SK-N-SH (cell line): ENCODE data around the gene CDH11.

ENCODE experiments used
- EZH2phosphoT487 ChIP-seq: fragments of 200-600 bp; sonication (generic); IDR thresholded peaks from 2 replicates; pipeline ENCODE4 v1.6.1; 2017; ENCODE audit warnings: low read depth, mixed run types, mild to moderate bottlenecking, antibody characterized with exemption, moderate library complexity, borderline replicate concordance
- FOSL2 ChIP-seq: IDR thresholded peaks from 2 replicates; pipeline ENCODE4 v1.4.0; 2012; ENCODE audit warnings: low read depth, mild to moderate bottlenecking, moderate library complexity, borderline replicate concordance
- GABPA ChIP-seq: IDR thresholded peaks from 2 replicates; pipeline ENCODE4 v1.4.0; 2012; ENCODE audit warnings: low read depth, mild to moderate bottlenecking
- MXI1 ChIP-seq: IDR thresholded peaks from 2 replicates; pipeline ENCODE4 v1.6.1; 2012; ENCODE audit warnings: mild to moderate bottlenecking, low read depth, low read length, improper control_type of control experiment
- POLR2AphosphoS5 ChIP-seq: IDR thresholded peaks from 2 replicates; pipeline ENCODE4 v1.6.1; 2012; ENCODE audit warnings: low read depth, low read length
- RFX5 ChIP-seq: IDR thresholded peaks from 2 replicates; pipeline ENCODE4 v1.6.1; 2012; ENCODE audit warnings: mild to moderate bottlenecking, improper control_type of control experiment, low read length
- SIN3A ChIP-seq: IDR thresholded peaks from 2 replicates; pipeline ENCODE4 v1.6.1; 2012; ENCODE audit warnings: low read depth, mild to moderate bottlenecking, low read length, moderate library complexity, borderline replicate concordance
- TCF12 ChIP-seq: IDR thresholded peaks from 2 replicates; pipeline ENCODE4 v1.4.0; 2012
- TEAD4 ChIP-seq: IDR thresholded peaks from 2 replicates; pipeline ENCODE4 v1.4.0; 2012; ENCODE audit warnings: mild to moderate bottlenecking, borderline replicate concordance; ENCODE audit not compliant: insufficient read depth
- YY1 ChIP-seq: IDR thresholded peaks from 2 replicates; pipeline ENCODE4 v1.4.0; 2012; ENCODE audit warnings: low read depth, mild to moderate bottlenecking
- TF ChIP-seq, protein P1 (sequence below): fragments of 150-350 bp; IDR thresholded peaks from 2 replicates; pipeline ENCODE4 v1.6.1; 2017; ENCODE audit warnings: antibody characterized with exemption, low read length, low read depth, borderline replicate concordance
- TF ChIP-seq, protein P2 (sequence below): fragments of 200-600 bp; sonication (generic); IDR thresholded peaks from 2 replicates; pipeline ENCODE4 v1.6.1; 2017; ENCODE audit warnings: antibody characterized with exemption, mild to moderate bottlenecking, moderate library complexity
- TF ChIP-seq, protein P3 (sequence below): IDR thresholded peaks from 2 replicates; pipeline ENCODE4 v1.4.0; 2012; ENCODE audit warnings: low read depth
- TF ChIP-seq, protein P4 (sequence below): IDR thresholded peaks from 2 replicates; pipeline ENCODE4 v1.6.1; 2012; ENCODE audit warnings: mild to moderate bottlenecking, low read depth, low read length, moderate library complexity

DNA sequence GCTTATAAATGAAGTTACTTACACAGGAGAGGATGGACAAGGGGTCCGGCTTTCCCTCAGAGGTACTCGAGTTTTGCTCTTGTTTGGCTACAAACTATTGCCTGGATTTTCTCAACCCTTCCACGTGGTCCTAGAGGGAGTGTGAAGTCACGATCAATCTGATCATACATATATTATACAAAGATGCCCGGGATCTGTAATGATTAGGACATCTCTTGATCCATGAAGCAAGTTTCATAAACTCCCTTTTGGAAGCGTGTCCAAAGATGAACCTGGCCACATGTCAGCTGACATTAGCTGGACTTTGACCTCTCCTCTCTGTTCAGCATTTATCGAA lies 2.3 kb upstream of the CDH11 start:
- TF ChIP-seq, protein P1, sequence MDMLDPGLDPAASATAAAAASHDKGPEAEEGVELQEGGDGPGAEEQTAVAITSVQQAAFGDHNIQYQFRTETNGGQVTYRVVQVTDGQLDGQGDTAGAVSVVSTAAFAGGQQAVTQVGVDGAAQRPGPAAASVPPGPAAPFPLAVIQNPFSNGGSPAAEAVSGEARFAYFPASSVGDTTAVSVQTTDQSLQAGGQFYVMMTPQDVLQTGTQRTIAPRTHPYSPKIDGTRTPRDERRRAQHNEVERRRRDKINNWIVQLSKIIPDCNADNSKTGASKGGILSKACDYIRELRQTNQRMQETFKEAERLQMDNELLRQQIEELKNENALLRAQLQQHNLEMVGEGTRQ, result no peak
- TF ChIP-seq SIN3A, result no peak
- TF ChIP-seq YY1, result no peak
- no peak for TF ChIP-seq TCF12
- no peak for TF ChIP-seq RFX5
- TF ChIP-seq, protein P2, sequence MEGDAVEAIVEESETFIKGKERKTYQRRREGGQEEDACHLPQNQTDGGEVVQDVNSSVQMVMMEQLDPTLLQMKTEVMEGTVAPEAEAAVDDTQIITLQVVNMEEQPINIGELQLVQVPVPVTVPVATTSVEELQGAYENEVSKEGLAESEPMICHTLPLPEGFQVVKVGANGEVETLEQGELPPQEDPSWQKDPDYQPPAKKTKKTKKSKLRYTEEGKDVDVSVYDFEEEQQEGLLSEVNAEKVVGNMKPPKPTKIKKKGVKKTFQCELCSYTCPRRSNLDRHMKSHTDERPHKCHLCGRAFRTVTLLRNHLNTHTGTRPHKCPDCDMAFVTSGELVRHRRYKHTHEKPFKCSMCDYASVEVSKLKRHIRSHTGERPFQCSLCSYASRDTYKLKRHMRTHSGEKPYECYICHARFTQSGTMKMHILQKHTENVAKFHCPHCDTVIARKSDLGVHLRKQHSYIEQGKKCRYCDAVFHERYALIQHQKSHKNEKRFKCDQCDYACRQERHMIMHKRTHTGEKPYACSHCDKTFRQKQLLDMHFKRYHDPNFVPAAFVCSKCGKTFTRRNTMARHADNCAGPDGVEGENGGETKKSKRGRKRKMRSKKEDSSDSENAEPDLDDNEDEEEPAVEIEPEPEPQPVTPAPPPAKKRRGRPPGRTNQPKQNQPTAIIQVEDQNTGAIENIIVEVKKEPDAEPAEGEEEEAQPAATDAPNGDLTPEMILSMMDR, result no peak
- TF ChIP-seq POLR2AphosphoS5, result no peak
- TF ChIP-seq GABPA, result no peak
- TF ChIP-seq, protein P3, sequence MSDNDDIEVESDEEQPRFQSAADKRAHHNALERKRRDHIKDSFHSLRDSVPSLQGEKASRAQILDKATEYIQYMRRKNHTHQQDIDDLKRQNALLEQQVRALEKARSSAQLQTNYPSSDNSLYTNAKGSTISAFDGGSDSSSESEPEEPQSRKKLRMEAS, result no peak
- no peak for TF ChIP-seq EZH2phosphoT487
- TF ChIP-seq, protein P4, sequence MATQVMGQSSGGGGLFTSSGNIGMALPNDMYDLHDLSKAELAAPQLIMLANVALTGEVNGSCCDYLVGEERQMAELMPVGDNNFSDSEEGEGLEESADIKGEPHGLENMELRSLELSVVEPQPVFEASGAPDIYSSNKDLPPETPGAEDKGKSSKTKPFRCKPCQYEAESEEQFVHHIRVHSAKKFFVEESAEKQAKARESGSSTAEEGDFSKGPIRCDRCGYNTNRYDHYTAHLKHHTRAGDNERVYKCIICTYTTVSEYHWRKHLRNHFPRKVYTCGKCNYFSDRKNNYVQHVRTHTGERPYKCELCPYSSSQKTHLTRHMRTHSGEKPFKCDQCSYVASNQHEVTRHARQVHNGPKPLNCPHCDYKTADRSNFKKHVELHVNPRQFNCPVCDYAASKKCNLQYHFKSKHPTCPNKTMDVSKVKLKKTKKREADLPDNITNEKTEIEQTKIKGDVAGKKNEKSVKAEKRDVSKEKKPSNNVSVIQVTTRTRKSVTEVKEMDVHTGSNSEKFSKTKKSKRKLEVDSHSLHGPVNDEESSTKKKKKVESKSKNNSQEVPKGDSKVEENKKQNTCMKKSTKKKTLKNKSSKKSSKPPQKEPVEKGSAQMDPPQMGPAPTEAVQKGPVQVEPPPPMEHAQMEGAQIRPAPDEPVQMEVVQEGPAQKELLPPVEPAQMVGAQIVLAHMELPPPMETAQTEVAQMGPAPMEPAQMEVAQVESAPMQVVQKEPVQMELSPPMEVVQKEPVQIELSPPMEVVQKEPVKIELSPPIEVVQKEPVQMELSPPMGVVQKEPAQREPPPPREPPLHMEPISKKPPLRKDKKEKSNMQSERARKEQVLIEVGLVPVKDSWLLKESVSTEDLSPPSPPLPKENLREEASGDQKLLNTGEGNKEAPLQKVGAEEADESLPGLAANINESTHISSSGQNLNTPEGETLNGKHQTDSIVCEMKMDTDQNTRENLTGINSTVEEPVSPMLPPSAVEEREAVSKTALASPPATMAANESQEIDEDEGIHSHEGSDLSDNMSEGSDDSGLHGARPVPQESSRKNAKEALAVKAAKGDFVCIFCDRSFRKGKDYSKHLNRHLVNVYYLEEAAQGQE, result no peak
- TF ChIP-seq MXI1, result no peak
- no peak for TF ChIP-seq FOSL2
- TF ChIP-seq TEAD4, result no peak
